ENCODE measurements around the gene TLE1. TPM values are rescaled to one million over a fixed set of nuclear protein-coding genes. Genes with fewer than 3 reads are reported as not detected.

The TLE1 gene
- total and polyA plus RNA-seq, 9 donors, result 25.8 to 58.1 (median 41.1) TPM

- H3K9me3 ChIP-seq, result no peaks in the 10 kb centered on the region
- DNase-seq, result no peak
Observed at GRCh38 chr9:81534138-81534875, 155.0 kb downstream of the TLE1 start.

More at GRCh38 chr9:81534138-81534875, 155.0 kb downstream of the TLE1 start:
- no peak for TF ChIP-seq CTCF (IDR thresholded peaks at IDR 0.05)
- no peak for TF ChIP-seq POLR2A (IDR thresholded peaks at IDR 0.05)
- intact Hi-C loops (cut with DNase I), result no loop called here
- Histone ChIP-seq H3K27me3 (no peaks in the 10 kb centered on the region), H3K27ac (no peak overlapping the region), H3K4me3 (no peak overlapping the region), H3K4me1 (ENCODE audit: insufficient read depth) (no peaks in the 10 kb centered on the region), H3K36me3 (no peaks in the 10 kb centered on the region)
- WGBS, 3 donors, result 90 to 93% (median 90%) methylated on average over 4 of the region's 4 CpGs

Small RNA genes lying within 50 kb of the gene (small RNA-seq; reads per million reads assigned to genes)
- gene RNU6-1035P, result not detected

Other genes starting within 250 kb of the TLE1 start
- gene SPATA31D4, start 238.9 kb upstream of the TLE1 start, total RNA-seq, result not detected
- not detected for gene SPATA31D4, start 238.9 kb upstream of the TLE1 start, polyA plus RNA-seq